Measurements from ENCODE around the gene TMEM33.

DNA sequence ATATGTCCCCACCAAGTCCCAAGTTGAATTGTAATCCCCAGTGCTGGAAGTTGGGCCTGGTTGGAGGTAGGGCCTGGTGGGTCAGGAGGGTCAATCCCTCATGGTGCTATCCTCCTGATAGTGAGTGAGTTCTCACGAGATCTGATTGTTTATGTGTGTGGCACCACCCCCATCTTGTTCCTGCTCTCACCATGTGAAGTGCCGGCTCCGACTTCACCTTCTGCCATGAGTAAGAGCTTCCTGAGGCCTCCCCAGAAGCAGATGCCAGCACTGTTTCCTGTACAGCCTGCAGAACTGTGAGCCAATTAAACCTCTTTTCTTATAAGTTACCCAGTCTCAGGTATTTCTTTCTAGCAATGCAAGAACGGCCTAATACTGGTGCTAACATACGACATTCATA, 22.7 kb upstream of the TMEM33 start:
- TF ChIP-seq, protein P1, sequence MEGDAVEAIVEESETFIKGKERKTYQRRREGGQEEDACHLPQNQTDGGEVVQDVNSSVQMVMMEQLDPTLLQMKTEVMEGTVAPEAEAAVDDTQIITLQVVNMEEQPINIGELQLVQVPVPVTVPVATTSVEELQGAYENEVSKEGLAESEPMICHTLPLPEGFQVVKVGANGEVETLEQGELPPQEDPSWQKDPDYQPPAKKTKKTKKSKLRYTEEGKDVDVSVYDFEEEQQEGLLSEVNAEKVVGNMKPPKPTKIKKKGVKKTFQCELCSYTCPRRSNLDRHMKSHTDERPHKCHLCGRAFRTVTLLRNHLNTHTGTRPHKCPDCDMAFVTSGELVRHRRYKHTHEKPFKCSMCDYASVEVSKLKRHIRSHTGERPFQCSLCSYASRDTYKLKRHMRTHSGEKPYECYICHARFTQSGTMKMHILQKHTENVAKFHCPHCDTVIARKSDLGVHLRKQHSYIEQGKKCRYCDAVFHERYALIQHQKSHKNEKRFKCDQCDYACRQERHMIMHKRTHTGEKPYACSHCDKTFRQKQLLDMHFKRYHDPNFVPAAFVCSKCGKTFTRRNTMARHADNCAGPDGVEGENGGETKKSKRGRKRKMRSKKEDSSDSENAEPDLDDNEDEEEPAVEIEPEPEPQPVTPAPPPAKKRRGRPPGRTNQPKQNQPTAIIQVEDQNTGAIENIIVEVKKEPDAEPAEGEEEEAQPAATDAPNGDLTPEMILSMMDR (IDR thresholded peaks at IDR 0.05): no peak
- TF ChIP-seq, protein P2, sequence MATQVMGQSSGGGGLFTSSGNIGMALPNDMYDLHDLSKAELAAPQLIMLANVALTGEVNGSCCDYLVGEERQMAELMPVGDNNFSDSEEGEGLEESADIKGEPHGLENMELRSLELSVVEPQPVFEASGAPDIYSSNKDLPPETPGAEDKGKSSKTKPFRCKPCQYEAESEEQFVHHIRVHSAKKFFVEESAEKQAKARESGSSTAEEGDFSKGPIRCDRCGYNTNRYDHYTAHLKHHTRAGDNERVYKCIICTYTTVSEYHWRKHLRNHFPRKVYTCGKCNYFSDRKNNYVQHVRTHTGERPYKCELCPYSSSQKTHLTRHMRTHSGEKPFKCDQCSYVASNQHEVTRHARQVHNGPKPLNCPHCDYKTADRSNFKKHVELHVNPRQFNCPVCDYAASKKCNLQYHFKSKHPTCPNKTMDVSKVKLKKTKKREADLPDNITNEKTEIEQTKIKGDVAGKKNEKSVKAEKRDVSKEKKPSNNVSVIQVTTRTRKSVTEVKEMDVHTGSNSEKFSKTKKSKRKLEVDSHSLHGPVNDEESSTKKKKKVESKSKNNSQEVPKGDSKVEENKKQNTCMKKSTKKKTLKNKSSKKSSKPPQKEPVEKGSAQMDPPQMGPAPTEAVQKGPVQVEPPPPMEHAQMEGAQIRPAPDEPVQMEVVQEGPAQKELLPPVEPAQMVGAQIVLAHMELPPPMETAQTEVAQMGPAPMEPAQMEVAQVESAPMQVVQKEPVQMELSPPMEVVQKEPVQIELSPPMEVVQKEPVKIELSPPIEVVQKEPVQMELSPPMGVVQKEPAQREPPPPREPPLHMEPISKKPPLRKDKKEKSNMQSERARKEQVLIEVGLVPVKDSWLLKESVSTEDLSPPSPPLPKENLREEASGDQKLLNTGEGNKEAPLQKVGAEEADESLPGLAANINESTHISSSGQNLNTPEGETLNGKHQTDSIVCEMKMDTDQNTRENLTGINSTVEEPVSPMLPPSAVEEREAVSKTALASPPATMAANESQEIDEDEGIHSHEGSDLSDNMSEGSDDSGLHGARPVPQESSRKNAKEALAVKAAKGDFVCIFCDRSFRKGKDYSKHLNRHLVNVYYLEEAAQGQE (IDR thresholded peaks at IDR 0.05; ENCODE audit: insufficient read depth in 1 of 2, low read depth in 2 of 2, low read length in 1 of 2): no peak

Measured in Panc1 (cell line).